GM19372 (cell line): ENCODE data around the gene TANC1.

Experiments used
- ATAC-seq: cut with Tn5 transposase; IDR thresholded peaks from one replicate; pipeline ENCODE4 v1.9.1; 2021; ENCODE audit warnings: mild to moderate bottlenecking, low read depth, moderate library complexity; ENCODE audit not compliant: unreplicated experiment

Gene TANC1

DNA sequence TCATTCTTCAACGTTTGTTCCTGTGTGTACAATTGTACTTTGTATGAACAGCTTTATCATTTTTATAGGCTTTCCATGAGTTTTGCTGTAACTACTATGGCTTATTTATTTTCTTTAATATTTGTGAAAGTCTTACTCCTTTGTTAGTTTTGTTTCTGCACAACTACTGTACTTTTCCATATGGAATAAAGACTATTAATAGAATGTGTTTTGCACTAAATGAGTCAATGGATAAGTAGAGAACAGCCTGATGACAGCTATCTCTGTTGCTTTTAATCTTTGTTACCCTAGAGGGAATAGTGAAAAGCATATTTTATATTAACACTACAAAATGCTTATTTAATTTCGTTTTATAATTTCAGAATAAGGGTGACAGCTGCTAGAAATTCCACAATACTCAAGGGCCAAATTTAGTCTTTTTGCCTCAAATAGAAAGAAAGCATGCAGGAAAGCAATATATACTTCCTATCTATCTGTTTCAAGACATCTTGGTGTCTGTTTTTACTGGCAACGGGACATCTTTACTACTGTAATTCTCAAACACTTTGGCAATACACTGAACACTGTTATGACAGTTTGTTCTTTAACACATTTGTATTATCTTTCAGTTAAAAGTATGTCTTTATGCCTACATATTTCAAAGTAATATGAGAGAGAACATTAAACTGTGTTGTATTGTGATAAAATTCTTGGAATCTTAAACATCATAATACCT is 264.2 kb downstream of the TANC1 start:
- no peak for ATAC-seq

DNA sequence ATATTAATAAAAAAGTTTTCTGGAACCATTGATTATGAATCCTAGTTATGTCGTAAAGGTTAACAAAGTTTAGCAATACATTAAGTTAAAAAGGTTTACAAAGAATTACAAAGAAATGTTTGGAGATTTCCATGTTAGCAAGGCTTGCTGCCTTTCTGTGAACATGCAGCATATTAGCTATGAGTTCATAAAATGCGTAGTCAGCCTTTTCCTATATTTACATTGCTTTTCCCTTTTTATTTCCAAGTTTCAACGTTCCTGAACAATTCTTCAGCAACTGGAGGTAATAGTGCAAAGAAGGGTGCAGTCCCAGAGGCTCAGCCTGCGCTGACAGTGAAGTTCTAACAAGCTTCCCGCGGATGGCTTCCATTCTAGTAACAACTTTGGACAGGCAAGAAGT is 266.4 kb downstream of the TANC1 start:
- ATAC-seq: no peak

DNA sequence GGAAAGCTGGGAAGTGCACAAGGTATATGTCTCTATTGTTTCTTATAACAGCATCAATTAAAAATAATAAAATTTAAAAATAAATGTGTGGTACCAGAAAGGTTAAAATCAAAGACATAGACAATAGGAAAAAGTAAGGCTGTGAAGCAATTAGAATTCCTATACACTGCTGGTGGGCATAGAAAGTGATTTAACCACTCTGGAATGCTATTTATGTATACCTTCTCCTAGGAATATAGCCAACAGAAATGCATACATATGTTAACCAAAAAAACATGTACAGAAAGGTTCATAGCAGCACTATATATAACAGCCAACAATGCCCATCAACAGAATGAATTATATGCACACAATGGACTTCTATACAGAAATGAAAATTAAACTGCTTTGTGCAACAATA is 275.1 kb downstream of the TANC1 start:
- no peak for ATAC-seq

DNA sequence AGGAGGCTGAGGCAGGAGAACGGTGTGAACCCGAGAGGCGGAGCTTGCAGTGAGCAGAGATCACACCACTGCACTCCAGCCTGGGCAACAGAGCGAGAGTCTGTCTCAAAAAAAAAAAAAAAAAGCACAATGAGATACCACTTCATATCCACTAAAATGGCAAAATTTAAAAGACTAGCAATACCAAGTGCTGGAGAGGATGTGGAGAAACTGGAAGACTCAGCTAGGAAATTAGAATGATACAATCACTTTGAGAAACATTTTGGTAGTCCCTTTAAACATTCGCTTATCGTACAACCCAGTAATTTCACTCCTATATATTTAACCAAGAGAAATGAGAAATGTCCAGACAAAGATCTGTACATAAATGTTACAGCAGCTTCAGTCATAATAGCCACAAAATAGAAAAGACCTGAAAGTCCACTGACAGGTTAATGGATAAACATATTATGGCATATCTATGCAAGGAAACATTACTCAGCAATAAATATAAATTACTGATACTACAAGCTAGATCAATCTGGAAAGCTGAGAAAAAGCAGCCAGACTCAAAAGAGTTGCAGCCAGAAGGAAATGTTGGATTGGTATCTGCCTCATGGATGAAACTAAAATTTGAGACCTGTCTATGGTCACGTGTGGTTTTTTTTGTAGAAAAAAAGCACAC is 278.0 kb downstream of the TANC1 start:
- no peak for ATAC-seq

DNA sequence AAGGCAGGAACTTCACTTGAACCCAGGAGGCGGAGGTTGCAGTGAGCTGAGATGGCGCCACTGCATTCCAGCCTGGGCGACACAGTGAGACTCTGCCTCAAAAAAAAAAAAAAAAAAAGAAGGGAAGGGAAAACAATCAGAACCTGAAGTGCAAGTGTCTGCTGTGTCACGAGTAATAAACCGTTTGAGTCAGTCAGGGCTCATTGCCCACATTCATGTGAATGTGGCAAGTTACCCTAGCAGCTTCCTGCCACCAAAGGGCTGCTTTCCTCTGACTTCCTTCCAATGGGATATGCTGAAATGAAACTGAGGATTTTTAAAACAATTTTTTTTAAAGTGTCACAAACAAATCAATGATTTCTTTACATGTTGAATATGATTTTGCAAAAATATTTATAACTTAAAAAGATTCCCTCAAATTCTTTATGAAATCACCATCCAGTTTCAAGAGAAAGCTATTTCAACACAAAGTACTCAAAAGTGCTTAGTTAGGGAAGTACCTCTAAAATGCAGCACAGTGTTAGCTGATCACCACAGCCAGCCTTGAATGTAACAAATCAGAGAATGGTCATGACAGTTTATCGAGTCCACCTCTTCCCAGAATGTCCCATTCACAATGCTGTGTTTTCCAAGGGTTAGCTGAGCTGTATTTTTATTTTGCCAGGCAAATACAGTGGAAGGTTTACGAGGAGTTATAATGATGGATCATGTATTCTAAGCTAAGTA is 281.7 kb downstream of the TANC1 start:
- ATAC-seq: no peak

DNA sequence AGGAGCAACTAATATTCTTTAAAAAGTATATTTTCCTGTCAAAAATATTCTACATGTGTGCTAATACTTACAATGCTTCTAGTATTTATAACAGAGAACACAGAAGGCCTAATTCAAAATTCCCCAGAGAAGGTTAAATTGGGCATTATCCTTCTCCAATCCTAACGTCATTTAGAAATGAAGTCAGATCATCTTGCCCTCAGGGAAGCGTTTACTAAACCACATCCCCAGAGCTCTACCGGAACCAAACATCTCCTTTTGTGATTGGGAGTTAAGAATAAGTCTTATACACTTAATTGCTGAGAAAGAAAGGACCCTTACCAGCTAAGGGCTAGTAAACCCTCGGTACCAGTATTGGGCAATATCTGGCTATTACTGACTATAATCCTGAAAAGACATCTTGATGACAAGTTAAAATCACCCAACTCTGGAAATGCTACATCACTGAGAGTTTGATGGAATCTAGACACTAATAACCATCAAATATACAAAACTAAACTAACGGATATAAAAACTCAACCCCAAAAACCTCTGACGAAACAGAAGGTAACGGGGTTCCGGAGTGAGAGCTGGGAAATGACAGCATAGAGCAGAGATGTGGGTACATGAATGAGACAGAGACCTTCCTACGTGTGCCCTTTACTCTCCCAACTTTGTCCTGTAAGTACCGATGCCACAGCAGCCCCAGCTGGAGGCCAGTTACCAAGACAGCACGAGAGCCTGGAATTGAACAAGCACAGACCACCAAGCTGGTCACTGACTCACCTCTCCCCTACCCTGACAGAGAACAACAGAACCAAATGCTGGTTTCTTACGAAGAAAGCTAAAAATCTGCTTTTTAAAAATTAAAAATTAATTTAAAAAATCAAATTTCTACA is 283.1 kb downstream of the TANC1 start:
- no peak for ATAC-seq

DNA sequence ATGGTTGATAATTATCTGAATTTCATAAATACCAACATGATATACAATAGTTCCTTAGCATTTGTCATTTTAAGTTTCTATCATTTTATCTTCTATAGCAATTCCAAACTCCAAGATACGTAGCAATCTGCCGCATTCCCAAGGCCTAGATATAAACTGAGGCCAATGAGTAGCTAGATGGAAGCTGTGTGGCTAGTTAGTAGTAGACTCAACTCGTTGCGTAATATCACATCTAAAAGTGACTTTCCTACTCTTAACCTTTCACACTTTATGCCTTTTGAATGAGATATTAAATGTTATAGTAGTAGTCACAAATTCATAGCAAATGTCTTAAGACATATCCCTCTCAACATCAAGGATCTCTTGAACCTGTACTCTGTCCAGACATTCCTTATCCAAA is 284.5 kb downstream of the TANC1 start:
- ATAC-seq: no peak

DNA sequence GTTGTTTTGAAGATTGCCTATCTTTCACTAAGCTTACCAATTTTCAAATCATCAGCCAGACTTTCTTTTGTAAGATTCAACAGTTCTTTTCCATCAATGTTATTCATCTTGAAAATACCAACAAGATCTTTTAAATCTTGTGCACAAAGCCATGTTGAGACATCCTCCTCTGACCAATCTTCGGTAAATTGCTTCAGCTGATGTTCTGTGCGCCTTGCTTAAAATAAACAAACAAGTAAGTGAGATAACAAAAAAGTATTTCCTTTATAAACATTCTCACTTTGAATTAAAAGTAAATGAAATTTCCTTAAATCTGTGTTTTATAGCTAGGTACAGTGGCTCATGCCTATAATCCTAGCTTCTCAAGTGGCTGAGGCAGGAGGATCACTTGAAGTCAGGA is 287.7 kb downstream of the TANC1 start:
- no peak for ATAC-seq

DNA sequence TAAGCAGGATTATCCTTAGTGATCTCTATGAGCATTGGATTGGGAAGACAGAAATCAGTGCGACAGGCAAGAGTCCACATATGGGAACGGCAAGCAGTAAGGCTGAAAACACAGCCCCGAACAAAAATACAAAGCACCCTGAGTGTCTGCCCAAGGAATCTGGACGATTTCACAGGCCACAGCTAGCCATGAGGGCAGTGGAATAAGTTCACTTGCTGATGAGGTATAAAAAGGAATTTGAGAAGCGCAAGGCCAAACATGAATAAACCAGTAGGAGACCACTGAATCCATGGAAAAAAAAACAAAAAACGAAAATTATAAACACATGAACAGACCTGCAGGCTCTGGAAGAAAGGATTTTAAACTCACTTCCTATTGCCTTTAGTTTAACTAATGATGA is 293.8 kb downstream of the TANC1 start:
- no peak for ATAC-seq

DNA sequence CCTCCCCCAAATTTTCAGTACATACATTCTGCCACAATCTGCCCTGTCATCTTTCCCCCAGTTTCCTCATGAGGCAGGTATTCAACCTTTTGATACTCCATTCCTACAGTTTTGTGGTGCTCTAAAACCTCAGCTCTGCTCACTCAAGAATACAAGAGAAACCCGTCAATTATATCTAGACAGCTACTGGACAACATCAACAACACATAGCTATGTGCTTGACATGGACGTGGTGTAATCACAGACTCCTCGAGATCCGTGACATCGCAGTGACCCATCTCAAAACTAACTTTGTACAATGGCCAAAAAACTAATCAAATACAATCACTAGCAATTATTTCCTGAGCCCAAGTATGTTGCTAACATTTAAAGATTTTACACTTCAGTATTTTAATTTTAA is 294.5 kb downstream of the TANC1 start:
- no peak for ATAC-seq

DNA sequence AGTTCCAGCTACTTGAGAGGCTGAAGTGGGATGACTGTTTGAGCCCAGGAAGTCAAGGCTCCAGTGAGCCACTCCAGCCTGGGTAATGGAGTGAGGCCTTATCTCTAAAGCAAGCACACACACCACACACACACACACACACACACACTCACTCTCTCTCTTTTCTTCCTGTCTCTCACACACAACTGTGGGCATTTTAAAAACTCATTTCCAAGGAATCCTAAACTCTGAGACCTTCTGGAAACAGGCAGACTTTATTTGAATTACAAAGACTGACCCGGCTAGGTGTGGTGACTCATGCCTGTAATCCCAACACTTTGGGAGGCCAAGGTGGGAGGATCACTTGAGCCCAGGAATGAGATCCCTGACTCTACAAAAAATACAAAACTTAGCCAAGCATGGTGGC is 296.7 kb downstream of the TANC1 start:
- ATAC-seq: no peak

DNA sequence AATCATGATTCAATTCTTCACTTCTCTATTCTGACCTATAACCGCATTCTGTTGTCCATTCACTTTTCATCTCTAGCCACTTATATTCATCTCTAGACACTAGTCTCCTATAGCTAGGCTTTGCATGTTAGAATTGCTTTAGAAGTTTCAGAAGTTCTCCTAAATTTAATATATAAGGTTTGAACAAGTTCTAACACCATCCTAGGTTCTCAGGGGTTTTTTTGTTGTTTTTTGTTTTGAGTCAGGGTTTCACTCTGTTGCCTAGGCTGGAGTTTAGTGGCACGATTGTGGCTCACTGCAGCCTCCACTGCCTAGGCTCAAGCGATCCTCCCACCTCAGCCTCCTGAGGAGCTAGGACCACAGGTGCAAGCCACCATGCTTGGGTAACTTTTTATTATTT is 298.1 kb downstream of the TANC1 start:
- ATAC-seq: peak; percentile 56

DNA sequence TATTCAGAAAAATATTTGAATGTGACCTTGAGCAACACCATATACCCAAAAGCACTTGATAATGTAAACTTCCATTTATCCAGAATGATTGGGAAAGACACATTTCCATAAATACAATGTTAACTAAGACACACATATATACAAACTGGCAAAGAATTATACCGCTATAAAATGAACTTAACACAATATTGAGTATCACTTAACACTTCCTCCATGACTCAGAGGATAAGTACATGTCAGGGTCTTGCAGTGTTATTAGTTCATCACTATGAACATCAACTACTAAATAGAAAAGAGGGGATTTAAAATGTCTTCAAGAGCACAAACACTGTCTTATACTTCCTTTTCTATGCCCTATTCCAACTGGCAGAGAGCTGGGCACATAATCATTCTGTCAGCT is 299.5 kb downstream of the TANC1 start:
- ATAC-seq: no peak

DNA sequence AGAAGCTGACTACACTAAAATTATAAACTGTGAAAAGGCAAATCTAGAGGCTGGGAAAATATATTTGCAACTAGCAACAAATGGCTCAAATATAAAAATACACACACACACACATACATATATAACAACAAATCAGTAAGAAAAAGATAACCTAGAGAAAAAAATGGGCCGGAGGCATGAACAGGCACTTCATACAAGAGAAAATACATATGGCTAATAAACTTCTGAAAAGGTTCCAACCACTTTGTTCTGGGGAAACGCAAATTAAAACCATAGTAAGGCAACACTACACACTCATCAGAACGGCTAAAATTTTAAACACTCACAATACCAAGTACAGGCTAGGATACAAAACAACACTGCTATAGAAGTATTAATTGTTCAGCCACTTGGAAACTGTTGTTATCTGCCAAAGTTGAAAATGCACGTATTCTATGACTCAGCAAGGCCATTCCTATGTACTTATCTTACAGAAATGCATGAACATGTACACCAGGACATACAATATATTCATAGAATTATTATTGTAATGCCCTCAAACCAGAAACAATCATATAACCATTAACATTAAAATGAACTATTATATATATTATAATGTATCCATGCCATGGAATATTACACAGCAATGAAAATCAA is 302.4 kb downstream of the TANC1 start:
- no peak for ATAC-seq

DNA sequence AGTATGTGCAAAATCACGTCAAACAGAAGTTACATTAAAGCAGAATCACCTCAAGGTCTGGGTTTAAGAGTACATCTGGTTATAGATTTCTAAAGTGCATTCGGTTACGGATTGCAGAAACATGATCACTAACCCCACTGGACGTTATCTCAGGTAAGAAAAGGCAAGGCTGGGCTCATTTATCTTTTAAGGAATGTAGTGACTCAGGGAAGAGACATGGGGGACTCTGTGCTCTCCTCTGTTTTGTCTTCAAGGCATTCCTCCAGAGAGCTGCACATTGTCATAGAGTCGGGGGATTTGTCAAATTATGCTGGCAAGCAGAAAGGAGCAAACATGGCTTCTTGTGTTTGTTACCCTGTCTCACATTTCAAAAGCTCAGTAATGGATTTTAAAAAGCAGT is 303.7 kb downstream of the TANC1 start:
- ATAC-seq: no peak

DNA sequence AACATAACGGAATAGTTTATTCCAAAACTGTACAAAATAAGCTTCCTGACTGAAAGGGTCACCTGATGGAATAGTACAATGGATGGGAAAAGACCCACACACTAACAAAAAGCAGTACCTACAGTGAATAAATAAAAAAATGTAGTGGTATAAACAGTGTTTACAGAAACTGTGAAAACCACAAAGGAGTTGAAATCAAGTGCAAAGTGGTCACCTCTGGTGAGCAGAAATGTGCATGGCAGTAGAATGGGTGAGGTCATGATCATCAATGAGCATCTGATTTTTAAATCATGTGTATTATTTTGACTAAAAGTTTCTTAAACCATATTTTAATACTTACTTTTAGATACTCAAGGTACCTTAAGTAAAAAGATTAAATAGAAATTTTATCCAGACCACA is 306.7 kb downstream of the TANC1 start:
- ATAC-seq: no peak

DNA sequence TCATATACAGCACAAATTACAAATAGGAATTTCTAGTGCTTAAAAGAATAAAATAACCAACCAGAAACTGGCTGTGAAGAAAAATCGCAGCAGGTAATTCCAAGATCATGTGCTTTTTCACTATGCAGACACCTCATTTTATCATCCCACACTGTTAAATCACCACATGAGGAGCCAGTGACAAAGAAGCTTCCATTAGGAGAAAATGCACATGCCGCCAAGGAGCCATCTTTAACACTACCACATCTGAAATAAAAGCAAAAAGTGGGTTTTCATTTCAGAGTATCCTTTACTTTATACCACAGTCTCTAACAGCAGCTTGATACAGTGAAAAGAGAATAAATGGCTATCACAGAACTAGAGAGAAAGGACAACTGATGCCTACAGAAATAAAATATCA is 311.3 kb downstream of the TANC1 start:
- no peak for ATAC-seq

DNA sequence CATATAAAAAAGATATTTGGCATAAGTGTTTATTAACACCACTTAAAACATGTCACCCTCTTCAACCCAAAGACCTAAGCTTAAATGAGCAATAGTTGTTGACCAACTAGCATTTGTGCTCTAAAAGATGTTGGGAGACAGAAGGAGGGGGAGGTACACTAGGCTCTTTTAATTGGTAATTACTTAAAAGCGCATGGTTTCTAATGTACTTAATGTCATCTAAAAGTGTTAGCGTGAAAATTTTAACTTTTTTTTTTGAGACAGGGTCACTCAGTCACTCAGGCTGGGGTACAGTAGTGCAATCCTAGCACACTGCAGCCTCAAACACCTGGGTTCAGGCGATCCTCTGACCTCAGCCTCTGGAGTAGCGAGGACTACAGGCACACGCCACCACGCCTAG is 312.6 kb downstream of the TANC1 start:
- ATAC-seq: no peak
